Esophagus (tissue), 2 donors: Measurements from ENCODE around the gene CSF1. TPM values are rescaled to one million over a fixed set of nuclear protein-coding genes. Genes with fewer than 3 reads are reported as not detected.
"Not testable (repeated sequence)": the region's sequence is repeated elsewhere in the genome, so short reads cannot be mapped to it uniquely, and the experiment has no call there.

Experiments used
- H3K27ac ChIP-seq, 2 donors: one replicate each; pipeline ENCODE4 v1.5.1; 2013; ENCODE audit warnings: low read depth in 2 of 2, mild to moderate bottlenecking in 2 of 2, inconsistent platforms in 1 of 2, low read length in 1 of 2, moderate library complexity in 1 of 2
- H3K27me3 ChIP-seq, 2 donors: one replicate each; pipeline ENCODE4 v1.6.1; 2013; ENCODE audit warnings: low read length in 2 of 2, control low read depth in 1 of 2, mild to moderate bottlenecking in 1 of 2; ENCODE audit not compliant: insufficient read depth in 2 of 2, control insufficient read depth in 1 of 2
- H3K36me3 ChIP-seq, 2 donors: one replicate each; pipeline ENCODE4 v1.6.1; 2013; ENCODE audit warnings: low read length in 1 of 2; ENCODE audit not compliant: control insufficient read depth in 2 of 2, insufficient read depth in 2 of 2
- H3K4me1 ChIP-seq, 2 donors: one replicate each; pipeline ENCODE4 v1.6.1; 2013; ENCODE audit warnings: low read length in 1 of 2; ENCODE audit not compliant: control insufficient read depth in 2 of 2, insufficient read depth in 2 of 2
- H3K4me3 ChIP-seq, 2 donors: one replicate each; pipeline ENCODE4 v1.5.1; 2013; ENCODE audit warnings: low read length in 2 of 2, mild to moderate bottlenecking in 2 of 2, low read depth in 1 of 2, moderate library complexity in 1 of 2
- H3K9me3 ChIP-seq, 2 donors: one replicate each; pipeline ENCODE4 v1.6.1; 2013; ENCODE audit warnings: mild to moderate bottlenecking in 2 of 2, low read depth in 1 of 2, low read length in 1 of 2, moderate library complexity in 1 of 2; ENCODE audit not compliant: control insufficient read depth in 2 of 2, insufficient read depth in 1 of 2
- WGBS, 2 donors: extraction: QIAGEN DNeasy Blood & Tissue Kit; methylation state at CpG; one replicate each; pipeline ENCODE4 v1.1.7; 2013; 5-methylcytosine and 5-hydroxymethylcytosine counted together
- polyA plus RNA-seq, 2 donors: library from polyadenylated mRNA; stranded (reverse); fragments of 200-250 nt; gene quantifications; one replicate each; pipeline ENCODE4 v1.2.3, GENCODE V29; 2013
- donor health status: healthy with polysubstance abuse.
- donor health status: Bipolar disorder and iron deficiency.

CSF1 gene
- polyA plus RNA-seq, 2 donors, result 5.6 to 5.7 TPM

- Histone ChIP-seq H3K27me3 (no peaks in the 10 kb centered on the region), H3K9me3 (no peaks in the 10 kb centered on the region), H3K36me3 (no peaks in the 10 kb centered on the region), H3K4me3 (no peak overlapping the region), H3K4me1 (no peaks in the 10 kb centered on the region), H3K27ac (no peak overlapping the region)
Observed at GRCh38 chr1:109948285-109948630, 37.6 kb downstream of the CSF1 start.

- H3K27me3 ChIP-seq, result no peaks in the 10 kb centered on the region
- H3K4me1 ChIP-seq, result no peaks in the 10 kb centered on the region
- no peaks in the 10 kb centered on the region for H3K36me3 ChIP-seq
- no peak overlapping the region for H3K27ac ChIP-seq
- WGBS, 2 donors, result 83 to 87% methylated on average over 1 of the region's 1 CpG
- H3K9me3 ChIP-seq, result no peaks in the 10 kb centered on the region
- no peak overlapping the region for H3K4me3 ChIP-seq
Observed at GRCh38 chr1:109950038-109950437, 39.4 kb downstream of the CSF1 start.

GRCh38 chr1:109950509-109950908 is 39.9 kb downstream of the CSF1 start:
- 86 to 94% methylated on average over 2 of the region's 2 CpGs for WGBS, 2 donors
- Histone ChIP-seq H3K36me3 (no peaks in the 10 kb centered on the region), H3K27ac (no peak overlapping the region), H3K4me3 (no peak overlapping the region), H3K4me1 (no peaks in the 10 kb centered on the region), H3K9me3 (no peaks in the 10 kb centered on the region), H3K27me3 (no peaks in the 10 kb centered on the region)

- not testable (repeated sequence) for H3K9me3 ChIP-seq, H3K4me3 ChIP-seq, H3K27me3 ChIP-seq, H3K27ac ChIP-seq, H3K36me3 ChIP-seq, H3K4me1 ChIP-seq
- 93 to 94% methylated on average over 5 of the region's 5 CpGs for WGBS, 2 donors
Observed at GRCh38 chr1:109951501-109951900, 40.9 kb downstream of the CSF1 start.

GRCh38 chr1:109954041-109954512 is 43.4 kb downstream of the CSF1 start:
- H3K27ac ChIP-seq, result no peak overlapping the region
- WGBS, 2 donors, result 57 to 67% methylated on average over 1 of the region's 1 CpG

GRCh38 chr1:109959632-109959973 is 49.0 kb downstream of the CSF1 start:
- Histone ChIP-seq H3K4me3 (no peak overlapping the region), H3K36me3 (no peaks in the 10 kb centered on the region), H3K9me3 (no peaks in the 10 kb centered on the region), H3K4me1 (no peaks in the 10 kb centered on the region), H3K27me3 (no peaks in the 10 kb centered on the region), H3K27ac (no peak overlapping the region)
- 34 to 37% methylated on average over 1 of the region's 1 CpG for WGBS, 2 donors

More at GRCh38 chr1:109954041-109954512, 43.4 kb downstream of the CSF1 start:
- H3K27me3 ChIP-seq, result no peaks in the 10 kb centered on the region
- no peaks in the 10 kb centered on the region for H3K9me3 ChIP-seq
- no peaks in the 10 kb centered on the region for H3K4me1 ChIP-seq
- no peaks in the 10 kb centered on the region for H3K36me3 ChIP-seq
- no peak overlapping the region for H3K4me3 ChIP-seq

- no peak overlapping the region for H3K27ac ChIP-seq
- no peaks in the 10 kb centered on the region for H3K4me1 ChIP-seq
- 48 to 58% methylated on average over 7 of the region's 7 CpGs for WGBS, 2 donors
- H3K4me3 ChIP-seq, result no peak overlapping the region
- no peaks in the 10 kb centered on the region for H3K36me3 ChIP-seq
- no peaks in the 10 kb centered on the region for H3K9me3 ChIP-seq
- no peaks in the 10 kb centered on the region for H3K27me3 ChIP-seq
Observed at GRCh38 chr1:109959974-109960744, 49.5 kb downstream of the CSF1 start.

- 63 to 81% methylated on average over 1 of the region's 1 CpG for WGBS, 2 donors
- H3K9me3 ChIP-seq, result no peaks in the 10 kb centered on the region
Observed at GRCh38 chr1:109960745-109961094, 50.1 kb downstream of the CSF1 start.

GRCh38 chr1:109963864-109964263 is 53.2 kb downstream of the CSF1 start:
- Histone ChIP-seq H3K27me3 (no peaks in the 10 kb centered on the region), H3K9me3 (no peaks in the 10 kb centered on the region), H3K4me1 (no peaks in the 10 kb centered on the region), H3K27ac (no peak overlapping the region), H3K4me3 (no peak overlapping the region), H3K36me3 (no peaks in the 10 kb centered on the region)
- 49 to 63% methylated on average over 1 of the region's 1 CpG for WGBS, 2 donors

More at GRCh38 chr1:109960745-109961094, 50.1 kb downstream of the CSF1 start:
- H3K36me3 ChIP-seq, result no peaks in the 10 kb centered on the region
- H3K27ac ChIP-seq, result no peak overlapping the region
- no peak overlapping the region for H3K4me3 ChIP-seq
- no peaks in the 10 kb centered on the region for H3K27me3 ChIP-seq
- H3K4me1 ChIP-seq, result no peaks in the 10 kb centered on the region

- H3K36me3 ChIP-seq, result no peaks in the 10 kb centered on the region
- no peaks in the 10 kb centered on the region for H3K27me3 ChIP-seq
- H3K4me1 ChIP-seq, result no peaks in the 10 kb centered on the region
- WGBS, 2 donors, result 90 to 92% methylated on average over 3 of the region's 3 CpGs
- H3K4me3 ChIP-seq, result no peak overlapping the region
- no peaks in the 10 kb centered on the region for H3K9me3 ChIP-seq
- no peak overlapping the region for H3K27ac ChIP-seq
Observed at GRCh38 chr1:109969146-109969829, 58.6 kb downstream of the CSF1 start.
